Thoracic aorta (tissue), 2 donors: Measurements from ENCODE around the gene TBX4. TPM values are rescaled to one million over a fixed set of nuclear protein-coding genes. Genes with fewer than 3 reads are reported as not detected.

Source experiments
- ATAC-seq: fragments of 150-250 bp; one replicate; pipeline ENCODE4 v1.8.0; 2017; ENCODE audit warnings: low read depth; ENCODE audit not compliant: insufficient number of reproducible peaks, low FRiP score
- DNase-seq: peaks from one replicate; pipeline ENCODE4 v3.0.0-alpha.2; 2020; ENCODE audit warnings: low spot score
- H3K27ac ChIP-seq, 2 donors: fragments of 200-600 bp; sonication (generic); 1 replicate in 1 of 2; 2 replicates in 1 of 2; pipeline ENCODE4 v1.5.1; 2016; ENCODE audit warnings: mild to moderate bottlenecking in 2 of 2, moderate library complexity in 2 of 2
- H3K27me3 ChIP-seq: fragments of 200-600 bp; sonication (generic); replicated peaks from 2 replicates; pipeline ENCODE4 v1.6.0; 2016; ENCODE audit warnings: mild to moderate bottlenecking; ENCODE audit not compliant: insufficient read depth
- H3K36me3 ChIP-seq: fragments of 200-600 bp; sonication (generic); one replicate; pipeline ENCODE4 v1.5.1; 2016
- H3K4me1 ChIP-seq, 2 donors: fragments of 200-600 bp; sonication (generic); 1 replicate in 1 of 2; 2 replicates in 1 of 2; pipeline versions ENCODE4 v1.5.1 to v1.6.0; 2016; ENCODE audit warnings: low read depth in 2 of 2, mild to moderate bottlenecking in 1 of 2; ENCODE audit not compliant: control insufficient read depth in 1 of 2
- H3K4me3 ChIP-seq: fragments of 200-600 bp; sonication (generic); 2 replicates; pipeline ENCODE4 v1.5.1; 2016; ENCODE audit warnings: mild to moderate bottlenecking
- H3K9me3 ChIP-seq: fragments of 200-600 bp; sonication (generic); 2 replicates; pipeline ENCODE4 v1.5.1; 2016
- total RNA-seq, 2 donors: library from RNA; depleted of rRNA; stranded (reverse); fragments of >200 nt; gene quantifications; one replicate each; pipeline versions ENCODE4 v1.1.0 to v1.2.3, GENCODE V29; 2016
- TF ChIP-seq, protein P1 (sequence below): fragments of 200-600 bp; sonication (generic); IDR thresholded peaks from one replicate; pipeline ENCODE4 v1.5.1; 2019; ENCODE audit warnings: antibody characterized with exemption

The TBX4 gene
- total RNA-seq, 2 donors from 2014 or later, result not detected

DNA sequence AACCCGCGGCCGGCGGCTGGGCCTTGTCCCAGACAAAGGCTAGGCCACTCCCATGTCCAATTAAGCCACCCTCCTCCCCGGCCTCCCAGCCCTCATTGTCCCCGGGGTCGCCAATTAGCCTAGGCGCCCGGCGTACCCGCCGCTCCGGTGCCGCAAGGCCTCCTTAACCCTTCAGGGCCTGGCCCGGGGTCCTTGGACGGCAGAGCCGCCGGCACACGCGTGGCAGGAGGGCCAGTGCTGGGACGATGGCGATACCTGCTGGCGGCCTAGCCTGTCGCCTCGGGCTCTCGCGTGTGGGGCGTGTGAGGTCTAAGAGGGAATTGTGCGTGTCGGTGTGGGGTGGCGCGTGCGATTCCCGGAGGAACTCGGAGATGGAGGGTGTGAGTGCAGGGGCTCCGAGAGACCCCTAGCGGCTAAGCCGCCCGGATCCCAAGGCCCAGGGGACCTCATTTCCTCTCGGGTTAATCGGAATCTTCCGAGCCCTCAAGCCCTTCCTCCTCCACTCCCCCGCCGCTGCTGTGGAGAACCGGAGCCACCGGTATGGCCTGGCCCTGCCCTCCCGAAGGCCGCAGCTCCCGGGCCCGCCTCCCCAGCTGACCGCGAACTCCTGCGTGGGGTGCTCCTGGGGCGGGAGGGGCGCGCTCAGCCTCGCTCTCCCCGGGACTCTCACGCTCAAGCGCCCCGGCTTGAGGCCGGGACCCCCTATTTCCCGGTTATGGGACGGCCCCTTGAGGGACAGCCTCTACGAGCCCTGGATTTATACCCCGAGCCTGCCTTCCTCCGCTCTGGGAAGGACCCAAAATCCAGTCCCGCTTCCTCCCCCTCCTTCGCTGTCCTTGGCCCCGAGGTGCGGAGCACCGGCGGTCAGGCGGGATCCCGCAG is 40.7 kb upstream of the TBX4 start:
- Histone ChIP-seq H3K27me3 (no peaks in the 10 kb centered on the region), H3K27ac (peak overlapping the region; percentile 94 to 96), H3K4me1 (peaks cover 12 to 81% of the 10 kb centered on the region in 2 donors), H3K4me3 (peak overlapping the region; percentile 82), H3K9me3 (no peaks in the 10 kb centered on the region), H3K36me3 (no peaks in the 10 kb centered on the region)
- ATAC-seq (peak; percentile 22), DNase-seq (no peak)
- TF ChIP-seq, protein P1, sequence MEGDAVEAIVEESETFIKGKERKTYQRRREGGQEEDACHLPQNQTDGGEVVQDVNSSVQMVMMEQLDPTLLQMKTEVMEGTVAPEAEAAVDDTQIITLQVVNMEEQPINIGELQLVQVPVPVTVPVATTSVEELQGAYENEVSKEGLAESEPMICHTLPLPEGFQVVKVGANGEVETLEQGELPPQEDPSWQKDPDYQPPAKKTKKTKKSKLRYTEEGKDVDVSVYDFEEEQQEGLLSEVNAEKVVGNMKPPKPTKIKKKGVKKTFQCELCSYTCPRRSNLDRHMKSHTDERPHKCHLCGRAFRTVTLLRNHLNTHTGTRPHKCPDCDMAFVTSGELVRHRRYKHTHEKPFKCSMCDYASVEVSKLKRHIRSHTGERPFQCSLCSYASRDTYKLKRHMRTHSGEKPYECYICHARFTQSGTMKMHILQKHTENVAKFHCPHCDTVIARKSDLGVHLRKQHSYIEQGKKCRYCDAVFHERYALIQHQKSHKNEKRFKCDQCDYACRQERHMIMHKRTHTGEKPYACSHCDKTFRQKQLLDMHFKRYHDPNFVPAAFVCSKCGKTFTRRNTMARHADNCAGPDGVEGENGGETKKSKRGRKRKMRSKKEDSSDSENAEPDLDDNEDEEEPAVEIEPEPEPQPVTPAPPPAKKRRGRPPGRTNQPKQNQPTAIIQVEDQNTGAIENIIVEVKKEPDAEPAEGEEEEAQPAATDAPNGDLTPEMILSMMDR, result no peak

DNA sequence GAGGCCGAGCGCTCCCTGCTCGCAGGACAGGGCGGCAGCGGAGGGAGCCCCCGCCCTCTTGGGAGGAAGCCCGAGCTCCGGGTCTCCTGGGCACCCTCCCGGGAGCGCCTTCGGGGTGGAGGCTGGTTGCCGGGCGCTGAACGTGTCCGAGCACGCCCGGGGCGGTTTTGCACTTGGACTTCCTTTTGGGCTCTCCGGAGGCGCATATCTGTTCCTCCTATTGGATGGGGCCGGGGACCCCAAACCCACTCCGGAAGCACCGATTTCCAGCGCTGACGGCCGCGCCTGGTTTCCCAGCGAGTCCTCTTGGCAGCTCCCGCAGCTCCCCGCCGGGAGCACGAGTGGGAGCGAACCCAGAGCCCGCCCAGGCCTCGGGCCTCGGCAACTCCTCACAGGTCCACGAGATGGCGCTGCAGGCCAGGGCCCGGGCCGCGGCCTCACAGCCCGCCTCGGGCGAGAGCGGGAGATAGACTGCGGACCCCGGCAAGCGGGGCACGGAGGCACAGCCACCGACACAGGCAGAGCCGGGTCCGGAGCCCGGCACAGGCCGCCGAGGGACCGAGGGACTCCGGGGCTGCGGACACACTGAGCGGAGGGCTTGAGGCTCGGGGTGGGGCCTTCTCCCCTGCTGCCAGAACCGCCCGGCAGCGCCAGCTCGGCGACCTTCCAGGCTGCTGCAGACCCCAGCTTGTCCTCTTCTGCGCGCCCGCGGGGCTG is 39.9 kb upstream of the TBX4 start:
- Histone ChIP-seq H3K27ac (peak overlapping the region; percentile 94 to 96), H3K9me3 (no peaks in the 10 kb centered on the region), H3K36me3 (no peaks in the 10 kb centered on the region), H3K27me3 (no peaks in the 10 kb centered on the region), H3K4me1 (peaks cover 12 to 82% of the 10 kb centered on the region in 2 donors), H3K4me3 (peak overlapping the region; percentile 82)
- no peak for DNase-seq
- peak; percentile 57 for ATAC-seq
- TF ChIP-seq, protein P1, result peak; percentile 99

DNA sequence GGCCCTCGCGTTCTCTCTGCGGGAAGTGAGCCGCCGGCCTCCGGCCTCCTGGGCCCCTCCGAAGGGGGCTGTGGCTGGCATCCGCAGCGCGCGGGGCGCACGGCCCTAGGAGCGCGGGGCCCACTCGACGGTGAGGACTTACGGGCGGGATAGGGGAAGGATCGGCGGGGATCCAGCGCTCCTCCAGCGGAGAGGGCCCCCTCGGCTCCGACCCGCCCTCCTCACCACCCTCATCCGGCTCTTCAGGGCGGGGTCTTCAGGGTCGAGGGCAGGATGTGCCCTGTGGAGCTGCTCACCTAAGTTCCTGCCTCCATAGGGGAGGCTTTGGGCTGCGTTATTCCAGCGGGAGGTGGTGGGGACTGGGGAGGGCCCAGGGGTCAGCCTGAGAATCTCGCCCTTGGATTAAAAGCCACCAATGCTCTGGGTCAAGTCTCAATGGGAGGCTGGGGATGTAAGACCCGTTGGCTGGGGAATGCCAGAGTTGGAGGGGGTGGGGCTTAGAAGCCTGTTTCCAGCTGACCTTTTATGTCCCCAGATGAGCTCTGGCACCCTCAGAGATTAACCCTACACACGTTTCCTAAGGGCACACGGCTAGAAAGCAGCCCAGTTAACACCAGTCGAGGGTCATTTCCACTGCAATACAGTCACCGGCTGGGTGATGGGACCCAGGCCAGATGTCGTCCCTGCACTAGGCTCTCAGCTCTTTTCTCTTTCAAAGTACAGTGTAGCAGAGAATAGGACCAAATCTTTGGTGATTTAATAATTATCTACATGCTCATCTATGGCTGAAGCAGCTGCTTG is 39.2 kb upstream of the TBX4 start:
- Histone ChIP-seq H3K4me3 (peak overlapping the region; percentile 82), H3K36me3 (no peaks in the 10 kb centered on the region), H3K9me3 (no peaks in the 10 kb centered on the region), H3K27me3 (no peaks in the 10 kb centered on the region), H3K4me1 (peaks cover 12 to 74% of the 10 kb centered on the region in 2 donors), H3K27ac (peak overlapping the region; percentile 94 to 96)
- TF ChIP-seq, protein P1, result no peak
- DNase-seq (no peak), ATAC-seq (no peak)

DNA sequence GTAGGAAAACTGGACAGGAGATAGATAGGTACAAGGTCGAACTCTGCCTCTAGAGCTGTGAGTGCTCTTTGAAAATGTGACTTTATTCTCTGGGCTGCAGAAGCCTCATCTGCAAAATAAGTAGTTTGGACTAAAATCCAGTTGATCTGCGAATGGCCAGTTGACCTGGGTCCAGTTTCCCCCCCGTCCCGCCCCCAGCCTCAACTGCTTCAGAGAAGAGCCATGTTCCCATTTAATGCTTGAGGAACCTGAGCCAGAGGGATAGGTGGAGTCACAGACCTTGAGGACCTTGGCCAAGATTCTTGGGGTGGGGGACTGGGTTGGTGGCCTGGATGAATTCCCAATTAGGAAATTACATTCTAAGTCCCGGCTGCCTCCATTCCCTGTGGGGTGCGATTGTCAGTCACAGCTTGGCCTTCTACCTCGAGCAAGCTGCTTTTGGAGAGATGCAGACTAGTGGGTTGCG is 38.5 kb upstream of the TBX4 start:
- Histone ChIP-seq H3K4me3 (peak overlapping the region; percentile 82), H3K36me3 (no peaks in the 10 kb centered on the region), H3K27me3 (no peaks in the 10 kb centered on the region), H3K4me1 (peaks cover 11 to 70% of the 10 kb centered on the region in 2 donors), H3K27ac (peak overlapping the region; percentile 94 to 96), H3K9me3 (no peaks in the 10 kb centered on the region)
- TF ChIP-seq, protein P1, result no peak
- ATAC-seq (no peak), DNase-seq (no peak)
